Testis (tissue), 3 donors: ENCODE data around the gene SH2D3C. TPM values are rescaled to one million over a fixed set of nuclear protein-coding genes. Genes with fewer than 3 reads are reported as not detected.

ENCODE experiments used
- DNase-seq: peaks from one replicate; pipeline ENCODE4 v3.0.0-alpha.2; 2019
- H3K27ac ChIP-seq, 2 donors: fragments of 200-600 bp; sonication (generic); one replicate each; pipeline ENCODE4 v1.5.1; 2019
- H3K27me3 ChIP-seq: fragments of 200-600 bp; sonication (generic); one replicate; pipeline ENCODE4 v1.5.1; 2019
- H3K36me3 ChIP-seq: fragments of 200-600 bp; sonication (generic); one replicate; pipeline ENCODE4 v1.5.1; 2017; ENCODE audit warnings: low read depth; ENCODE audit errors: missing control alignments
- H3K4me1 ChIP-seq: fragments of 200-600 bp; sonication (generic); one replicate; pipeline ENCODE4 v1.5.1; 2019
- H3K4me3 ChIP-seq, 2 donors: fragments of 200-600 bp; sonication (generic); one replicate each; pipeline ENCODE4 v1.5.1; 2017 to 2019
- H3K9me3 ChIP-seq: fragments of 200-600 bp; sonication (generic); one replicate; pipeline ENCODE4 v1.5.1; 2017
- POLR2A ChIP-seq: fragments of 450-650 bp; IDR thresholded peaks from one replicate; pipeline ENCODE4 v1.6.1; 2017; ENCODE audit warnings: antibody characterized with exemption, mild to moderate bottlenecking, moderate library complexity
- WGBS, 2 donors: methylation state at CpG; one replicate each; pipeline ENCODE4 v1.1.5; 2018; 5-methylcytosine and 5-hydroxymethylcytosine counted together
- intact Hi-C: fragments of 100-400 bp; cut with DNase I; formaldehyde crosslinking; loops from one replicate; pipeline ENCODE4 v1.15.1; 2023; ENCODE audit warnings: low total_unique reads
- polyA plus RNA-seq: library from polyadenylated mRNA; stranded (reverse); fragments of 350-450 nt; fragmentation: Illumina TruSeq; extraction: RNeasy Lipid Tissue Mini Kit (QIAGEN cat#74804); gene quantifications from one replicate; pipeline ENCODE4 v1.2.3, GENCODE V29; 2014; ENCODE audit warnings: low read depth, low replicate concordance; ENCODE audit not compliant: insufficient read depth
- total RNA-seq, 2 donors: library from RNA; depleted of rRNA; stranded (reverse); fragments of >200 nt; gene quantifications; one replicate each; pipeline ENCODE4 v1.2.3, GENCODE V29; 2016
- TF ChIP-seq, protein P1 (sequence below), 3 experiments: fragments of 450-650 bp in 2 of 3; fragments of 200-600 bp in 1 of 3; sonication (generic) in 1 of 3; IDR thresholded peaks; one replicate each; pipeline ENCODE4 v1.5.1; 2016 to 2019; ENCODE audit warnings: antibody characterized with exemption in 3 of 3, mild to moderate bottlenecking in 2 of 3, moderate library complexity in 1 of 3

The SH2D3C gene
- total and polyA plus RNA-seq, 3 donors from 2014 or later: 6.6 to 9.6 (median 8.8) TPM

DNA sequence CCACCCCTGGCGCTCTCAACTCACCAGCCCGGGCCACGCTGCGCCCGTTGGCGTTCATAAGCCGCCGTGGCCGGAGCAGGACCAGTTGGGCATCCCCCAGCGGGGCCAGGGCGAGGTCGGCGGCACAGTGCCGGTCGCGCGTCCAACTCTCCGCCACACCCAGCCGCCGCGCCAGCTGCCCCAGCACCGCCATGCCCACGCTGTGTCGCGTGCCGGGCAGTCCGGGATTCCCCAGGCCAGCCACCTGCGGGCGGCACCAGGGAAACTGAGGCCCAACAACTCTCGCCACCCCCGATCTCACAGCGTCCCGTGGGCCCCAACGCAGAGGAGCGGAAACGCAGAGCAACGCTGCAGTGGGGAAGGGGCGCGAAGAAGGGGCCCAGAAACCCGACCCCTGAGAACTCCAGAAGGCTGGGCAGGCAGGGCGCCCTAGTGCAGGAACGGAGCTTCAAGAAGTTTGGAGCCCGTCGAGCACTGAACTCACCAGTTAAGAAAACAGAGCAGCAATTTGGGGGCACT lies 63.5 kb downstream of the SH2D3C start:
- no peaks in the 10 kb centered on the region for H3K27me3 ChIP-seq
- 0% methylated on average over 7 to 16 of the region's 44 CpGs for WGBS, 2 donors
- intact Hi-C loops: no loop called here
- H3K4me1 ChIP-seq: peaks cover 31% of the 10 kb centered on the region
- H3K36me3 ChIP-seq: no peaks in the 10 kb centered on the region
- DNase-seq: no peak
- H3K4me3 ChIP-seq: peak overlapping the region; percentile 67 to 71
- TF ChIP-seq POLR2A: no peak
- TF ChIP-seq, protein P1, sequence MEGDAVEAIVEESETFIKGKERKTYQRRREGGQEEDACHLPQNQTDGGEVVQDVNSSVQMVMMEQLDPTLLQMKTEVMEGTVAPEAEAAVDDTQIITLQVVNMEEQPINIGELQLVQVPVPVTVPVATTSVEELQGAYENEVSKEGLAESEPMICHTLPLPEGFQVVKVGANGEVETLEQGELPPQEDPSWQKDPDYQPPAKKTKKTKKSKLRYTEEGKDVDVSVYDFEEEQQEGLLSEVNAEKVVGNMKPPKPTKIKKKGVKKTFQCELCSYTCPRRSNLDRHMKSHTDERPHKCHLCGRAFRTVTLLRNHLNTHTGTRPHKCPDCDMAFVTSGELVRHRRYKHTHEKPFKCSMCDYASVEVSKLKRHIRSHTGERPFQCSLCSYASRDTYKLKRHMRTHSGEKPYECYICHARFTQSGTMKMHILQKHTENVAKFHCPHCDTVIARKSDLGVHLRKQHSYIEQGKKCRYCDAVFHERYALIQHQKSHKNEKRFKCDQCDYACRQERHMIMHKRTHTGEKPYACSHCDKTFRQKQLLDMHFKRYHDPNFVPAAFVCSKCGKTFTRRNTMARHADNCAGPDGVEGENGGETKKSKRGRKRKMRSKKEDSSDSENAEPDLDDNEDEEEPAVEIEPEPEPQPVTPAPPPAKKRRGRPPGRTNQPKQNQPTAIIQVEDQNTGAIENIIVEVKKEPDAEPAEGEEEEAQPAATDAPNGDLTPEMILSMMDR (IDR thresholded peaks at IDR 0.05): no peak
- H3K9me3 ChIP-seq: no peaks in the 10 kb centered on the region
- peak overlapping the region; percentile 46 to 77 for H3K27ac ChIP-seq

DNA sequence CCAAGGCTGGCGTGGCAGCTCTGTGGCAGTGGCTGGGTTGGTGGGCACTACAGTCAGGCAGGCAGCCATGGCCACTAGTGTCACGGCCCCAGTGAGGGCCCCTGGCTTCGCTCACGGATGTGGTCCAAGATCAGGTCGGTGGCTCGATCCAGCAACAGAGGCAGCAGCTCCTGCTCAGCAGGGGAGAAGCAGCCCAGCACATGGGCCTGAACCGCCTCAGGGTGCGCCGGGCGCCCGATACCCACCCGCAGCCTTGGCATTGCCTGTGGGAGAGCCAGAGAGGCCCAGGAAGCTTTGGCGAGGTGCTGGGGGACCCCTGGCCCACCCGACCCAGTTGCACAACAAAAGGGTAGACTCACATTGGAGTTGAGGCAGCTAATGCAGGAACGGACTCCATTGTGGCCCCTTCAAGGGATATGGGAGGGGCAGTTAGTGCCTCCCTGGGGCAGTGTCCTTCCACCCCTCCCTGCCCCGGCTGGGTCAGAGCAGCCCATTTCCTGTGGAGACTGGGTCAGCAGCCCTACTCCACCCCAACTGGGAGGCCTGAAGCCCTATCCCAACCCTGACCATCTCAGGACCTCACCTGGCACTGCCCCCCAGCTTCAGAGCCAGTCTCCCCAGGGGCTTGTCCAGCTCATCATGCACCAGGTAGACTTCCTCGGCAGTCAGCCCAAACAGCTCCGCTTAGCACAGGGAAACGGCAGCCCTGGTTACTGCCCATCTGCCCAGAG lies 64.3 kb downstream of the SH2D3C start:
- Histone ChIP-seq H3K27me3 (no peaks in the 10 kb centered on the region), H3K4me1 (peaks cover 31% of the 10 kb centered on the region), H3K9me3 (no peaks in the 10 kb centered on the region), H3K4me3 (peak overlapping the region; percentile 67 to 71), H3K27ac (peak overlapping the region in 1 of 2 donors; percentile 46), H3K36me3 (no peaks in the 10 kb centered on the region)
- no peak for DNase-seq
- 67 to 71% methylated on average over 14 to 17 of the region's 19 CpGs for WGBS, 2 donors
- intact Hi-C loops: no loop called here
- no peak for TF ChIP-seq POLR2A
- TF ChIP-seq, protein P1 (IDR thresholded peaks at IDR 0.05): no peak

DNA sequence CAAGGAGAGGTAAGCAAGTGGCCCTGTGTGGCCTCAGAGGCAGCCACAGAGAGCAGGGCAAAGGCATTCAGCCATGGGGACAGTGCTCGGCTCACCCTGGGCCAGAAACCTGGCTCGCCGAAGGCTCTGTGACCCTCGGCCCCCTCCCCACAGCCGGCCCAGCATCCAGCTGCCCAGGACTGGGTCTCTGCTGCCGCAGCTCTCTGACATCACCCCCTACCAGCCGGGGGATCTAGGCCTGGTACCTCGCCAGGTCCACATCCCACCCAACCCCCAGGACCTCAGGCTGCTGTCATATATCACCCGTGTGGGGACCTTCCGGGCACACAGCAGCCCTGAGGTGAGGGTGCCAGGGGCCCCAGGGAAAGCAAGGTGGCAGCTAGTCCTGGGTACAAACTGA lies 65.6 kb downstream of the SH2D3C start:
- H3K27ac ChIP-seq: peak overlapping the region in 1 of 2 donors; percentile 55
- 89% methylated on average over 10 of the region's 10 CpGs; no CpG with 5 or more reads in 1 of the 2 donors for WGBS, 2 donors
- H3K27me3 ChIP-seq: no peaks in the 10 kb centered on the region
- TF ChIP-seq POLR2A: no peak
- TF ChIP-seq, protein P1 (IDR thresholded peaks at IDR 0.05): no peak
- H3K36me3 ChIP-seq: no peaks in the 10 kb centered on the region
- intact Hi-C loops: no loop called here
- no peaks in the 10 kb centered on the region for H3K9me3 ChIP-seq
- DNase-seq: no peak
- peaks cover 31% of the 10 kb centered on the region for H3K4me1 ChIP-seq
- no peak overlapping the region for H3K4me3 ChIP-seq

DNA sequence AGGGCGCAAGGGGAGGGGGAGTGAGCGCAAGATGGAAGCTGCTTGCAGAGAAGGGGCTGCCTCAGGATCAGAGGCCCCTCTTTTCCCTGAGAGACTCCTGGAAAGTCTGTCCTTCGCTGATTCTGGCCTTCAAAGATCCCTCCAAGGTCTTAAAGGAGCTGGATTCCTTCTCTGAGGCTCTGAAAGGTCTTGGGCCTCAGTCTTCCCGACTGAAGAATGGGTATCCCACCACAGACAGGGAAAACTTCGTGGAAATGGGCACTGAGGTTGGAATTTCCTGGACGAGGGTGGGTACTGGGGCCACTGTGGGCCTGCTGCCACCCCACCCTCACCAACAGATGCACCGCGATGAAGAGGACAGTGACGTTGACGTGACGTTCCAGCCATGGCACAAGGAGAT lies 66.1 kb downstream of the SH2D3C start:
- no peak overlapping the region for H3K4me3 ChIP-seq
- intact Hi-C loops: no loop called here
- 82 to 91% methylated on average over 9 to 11 of the region's 11 CpGs for WGBS, 2 donors
- H3K27me3 ChIP-seq: no peaks in the 10 kb centered on the region
- H3K4me1 ChIP-seq: peaks cover 31% of the 10 kb centered on the region
- no peaks in the 10 kb centered on the region for H3K9me3 ChIP-seq
- peak overlapping the region in 1 of 2 donors; percentile 55 for H3K27ac ChIP-seq
- no peak for DNase-seq
- TF ChIP-seq, protein P1 (IDR thresholded peaks at IDR 0.05): no peak
- no peak for TF ChIP-seq POLR2A
- H3K36me3 ChIP-seq: no peaks in the 10 kb centered on the region
